ENCODE data around the gene TRRAP. TPM values are rescaled to one million over a fixed set of nuclear protein-coding genes. Genes with fewer than 3 reads are reported as not detected.
A peak's percentile ranks its signal among the peaks of the same experiment; 100 is the strongest.

The TRRAP gene
- total RNA-seq, 1 experiment from 2014 or later: 26.1 TPM

DNA sequence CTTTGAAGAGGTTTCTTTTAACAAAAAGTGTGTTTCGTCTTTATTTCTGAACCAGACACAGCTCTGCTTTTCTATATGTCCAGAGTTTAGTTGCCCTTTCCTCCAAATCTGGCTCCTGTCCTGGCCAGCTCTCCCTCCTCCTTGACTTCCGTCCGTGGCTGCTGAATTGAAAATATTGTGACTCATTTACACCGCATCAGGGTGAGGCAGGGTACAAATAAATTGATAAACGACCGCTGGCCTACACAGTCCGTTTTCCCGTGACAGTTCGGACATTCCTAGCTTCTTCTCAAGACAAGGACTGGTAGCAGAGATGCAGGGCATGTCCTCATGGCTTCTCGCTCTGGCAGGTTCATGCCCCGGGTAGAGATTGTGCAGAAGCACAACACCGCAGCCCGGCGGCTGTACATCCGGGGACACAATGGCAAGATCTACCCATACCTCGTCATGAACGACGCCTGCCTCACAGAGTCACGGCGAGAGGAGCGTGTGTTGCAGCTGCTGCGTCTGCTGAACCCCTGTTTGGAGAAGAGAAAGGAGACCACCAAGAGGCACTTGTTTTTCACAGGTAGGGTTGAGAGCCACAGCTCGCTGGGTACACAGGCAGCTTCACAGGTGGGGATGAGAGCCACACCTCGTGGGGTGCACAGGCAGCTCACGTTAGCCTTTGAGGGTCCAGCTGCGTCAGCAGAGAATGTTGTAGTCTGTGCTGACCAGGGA, 126.6 kb downstream of the TRRAP start:
- Histone ChIP-seq H3K4me3 (ENCODE audit: low read length) (peak overlapping the region; percentile 40; the same call in 1 of the 2 replicates), H3K9me3 (ENCODE audit: low read length) (no peaks in the 10 kb centered on the region), H3K4me2 (ENCODE audit: low read depth, low read length, poor library complexity, severe bottlenecking) (peak overlapping the region; percentile 63), H3K9ac (ENCODE audit: low read length) (peak overlapping the region; percentile 53), H3K27ac (ENCODE audit: low read length) (peak overlapping the region; percentile 81), H2AFZ (ENCODE audit: low read length) (no peak overlapping the region), H3K27me3 (ENCODE audit: low read length) (no peaks in the 10 kb centered on the region), H3K79me2 (ENCODE audit: low read length) (0 out of 2 replicates have a peak, but pooled peaks cover 3% of the 10 kb centered on the region), H3K4me1 (ENCODE audit: low read length) (peaks cover 19% of the 10 kb centered on the region), H4K20me1 (ENCODE audit: insufficient read depth, low read depth, low read length) (no peaks in the 10 kb centered on the region), H3K36me3 (ENCODE audit: insufficient read depth, low read length) (peaks cover 37% of the 10 kb centered on the region), H3K9me2 (replicated peaks; ENCODE audit: insufficient read depth, low read length) (no peaks in the 10 kb centered on the region)
- DNase-seq: no peak

DNA sequence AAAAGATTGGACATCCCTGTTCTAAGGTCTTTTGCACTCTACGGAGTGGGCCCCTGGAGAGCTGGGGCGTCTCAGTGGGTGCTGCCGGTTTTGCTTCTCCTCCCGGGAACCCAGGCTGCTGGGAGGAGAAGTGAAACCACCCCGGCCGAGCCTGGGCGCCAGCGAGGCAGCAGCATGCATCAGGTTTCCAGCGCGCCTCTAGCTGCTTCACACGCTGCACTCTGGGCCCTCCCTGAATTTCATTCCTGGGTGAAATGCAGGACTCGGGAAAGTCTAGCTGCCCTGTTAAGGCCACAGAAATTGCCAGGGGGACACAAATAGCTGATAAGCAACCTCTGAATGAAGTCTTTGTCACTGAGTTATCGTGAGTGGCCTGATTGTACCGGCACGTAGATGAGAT, 127.4 kb downstream of the TRRAP start:
- H3K9me3 ChIP-seq (ENCODE audit: low read length): no peaks in the 10 kb centered on the region
- peaks cover 35% of the 10 kb centered on the region for H3K36me3 ChIP-seq (ENCODE audit: insufficient read depth, low read length)
- H3K4me1 ChIP-seq (ENCODE audit: low read length): peaks cover 19% of the 10 kb centered on the region
- H2AFZ ChIP-seq (ENCODE audit: low read length): no peak overlapping the region
- H3K9me2 ChIP-seq (replicated peaks; ENCODE audit: insufficient read depth, low read length): no peaks in the 10 kb centered on the region
- peak; percentile 90 for DNase-seq
- H3K4me2 ChIP-seq (ENCODE audit: low read depth, low read length, poor library complexity, severe bottlenecking): peak overlapping the region; percentile 63
- no peaks in the 10 kb centered on the region for H3K27me3 ChIP-seq (ENCODE audit: low read length)
- H3K9ac ChIP-seq (ENCODE audit: low read length): peak overlapping the region; percentile 53
- H3K4me3 ChIP-seq (ENCODE audit: low read length): peak overlapping the region; percentile 40; the same call in 1 of the 2 replicates
- H3K79me2 ChIP-seq (ENCODE audit: low read length): 0 out of 2 replicates have a peak, but pooled peaks cover 3% of the 10 kb centered on the region
- no peaks in the 10 kb centered on the region for H4K20me1 ChIP-seq (ENCODE audit: insufficient read depth, low read depth, low read length)
- H3K27ac ChIP-seq (ENCODE audit: low read length): peak overlapping the region; percentile 81

DNA sequence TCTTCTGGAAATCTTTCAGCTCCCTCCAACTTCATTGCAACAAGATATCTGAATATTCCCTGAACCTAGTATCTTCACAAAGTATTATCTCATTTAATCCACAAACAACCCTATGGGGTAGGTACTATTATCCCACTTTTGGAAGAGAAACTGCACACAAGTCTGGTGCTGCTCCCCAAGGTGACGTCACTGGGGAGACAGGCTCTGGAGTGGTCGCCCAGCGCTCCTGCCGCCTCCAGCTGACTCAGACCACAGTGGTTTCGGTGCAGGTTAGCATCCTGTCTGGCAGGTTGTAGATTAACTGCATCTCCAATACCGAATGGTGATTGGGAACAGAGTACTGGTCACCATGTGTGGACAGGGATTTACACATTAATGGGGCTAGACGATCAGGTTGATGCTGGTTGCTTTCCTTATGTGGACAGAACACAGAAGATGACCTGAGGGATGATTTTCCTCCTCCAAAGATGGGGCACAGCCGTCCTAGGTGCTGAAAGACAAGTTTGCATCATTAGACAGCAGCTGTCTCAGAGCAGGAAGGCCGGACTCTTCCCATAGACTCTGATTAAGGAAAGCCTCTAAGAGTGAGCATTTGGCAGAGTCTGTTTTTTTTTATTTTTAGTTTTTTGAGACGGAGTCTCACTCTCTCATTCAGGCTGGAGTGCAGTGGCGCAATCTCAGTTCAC, 128.6 kb downstream of the TRRAP start:
- Histone ChIP-seq H2AFZ (ENCODE audit: low read length) (no peak overlapping the region), H3K79me2 (ENCODE audit: low read length) (0 out of 2 replicates have a peak, but pooled peaks cover 3% of the 10 kb centered on the region), H3K9me2 (replicated peaks; ENCODE audit: insufficient read depth, low read length) (no peaks in the 10 kb centered on the region), H4K20me1 (ENCODE audit: insufficient read depth, low read depth, low read length) (no peaks in the 10 kb centered on the region), H3K27me3 (ENCODE audit: low read length) (no peaks in the 10 kb centered on the region), H3K4me3 (ENCODE audit: low read length) (no peak overlapping the region), H3K9ac (ENCODE audit: low read length) (no peak overlapping the region), H3K4me2 (ENCODE audit: low read depth, low read length, poor library complexity, severe bottlenecking) (no peak overlapping the region), H3K9me3 (ENCODE audit: low read length) (no peaks in the 10 kb centered on the region), H3K27ac (ENCODE audit: low read length) (no peak overlapping the region), H3K36me3 (ENCODE audit: insufficient read depth, low read length) (peaks cover 31% of the 10 kb centered on the region), H3K4me1 (ENCODE audit: low read length) (peaks cover 19% of the 10 kb centered on the region)
- no peak for DNase-seq

DNA sequence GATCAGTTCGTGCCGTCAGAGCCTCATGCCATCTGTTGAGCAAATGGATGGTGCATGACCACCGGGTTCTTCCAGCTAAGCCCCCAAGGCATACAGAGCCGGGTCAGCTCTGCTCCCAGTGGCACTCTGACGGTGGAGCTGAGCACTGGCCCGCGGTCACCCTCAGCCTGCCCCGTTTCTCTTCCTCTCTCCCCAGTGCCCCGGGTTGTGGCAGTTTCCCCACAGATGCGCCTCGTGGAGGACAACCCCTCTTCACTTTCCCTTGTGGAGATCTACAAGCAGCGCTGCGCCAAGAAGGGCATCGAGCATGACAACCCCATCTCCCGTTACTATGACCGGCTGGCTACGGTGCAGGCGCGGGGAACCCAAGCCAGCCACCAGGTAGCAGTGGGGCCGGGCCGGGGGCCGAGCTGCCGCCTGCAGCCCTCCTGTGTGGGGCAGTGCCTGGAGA, 129.9 kb downstream of the TRRAP start:
- no peak for DNase-seq
- no peak overlapping the region for H3K9ac ChIP-seq (ENCODE audit: low read length)

DNA sequence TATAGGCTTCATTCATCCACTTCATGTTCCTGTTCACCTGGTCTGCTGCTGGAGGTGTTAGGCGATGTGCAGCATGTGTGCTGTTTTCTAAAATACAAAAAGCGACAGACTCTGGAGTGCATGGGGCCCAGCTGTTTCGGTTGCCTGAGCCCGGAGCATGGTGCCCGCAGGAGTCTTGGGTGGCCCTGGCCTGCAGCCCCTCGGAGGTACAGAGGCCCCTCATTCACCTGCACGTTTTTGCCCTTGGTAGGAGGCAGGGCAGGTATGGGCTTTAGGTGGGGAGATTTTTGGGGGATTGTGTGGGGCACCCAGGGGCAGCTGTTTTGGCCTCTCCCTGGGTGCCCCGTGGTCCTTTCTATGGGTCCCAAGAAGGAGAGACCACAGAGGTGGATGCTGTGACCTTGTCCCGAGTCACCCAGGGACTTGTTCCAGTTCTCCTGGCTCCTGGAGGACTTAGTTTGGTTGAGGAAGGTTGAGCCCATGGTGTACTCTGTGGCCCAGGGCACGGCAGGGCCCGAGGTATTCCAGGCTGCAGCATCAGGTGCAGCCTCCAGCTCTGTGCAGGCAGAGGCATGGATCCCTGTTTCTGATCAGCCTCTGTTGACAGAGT, 130.7 kb downstream of the TRRAP start:
- Histone ChIP-seq H3K27me3 (ENCODE audit: low read length) (no peaks in the 10 kb centered on the region), H3K9ac (ENCODE audit: low read length) (no peak overlapping the region)
- DNase-seq: no peak

More for the DNA sequence above, 129.9 kb downstream of the TRRAP start:
- no peaks in the 10 kb centered on the region for H3K9me3 ChIP-seq (ENCODE audit: low read length)
- H3K4me1 ChIP-seq (ENCODE audit: low read length): peaks cover 19% of the 10 kb centered on the region
- peaks cover 36% of the 10 kb centered on the region for H3K36me3 ChIP-seq (ENCODE audit: insufficient read depth, low read length)
- no peaks in the 10 kb centered on the region for H4K20me1 ChIP-seq (ENCODE audit: insufficient read depth, low read depth, low read length)
- H3K27me3 ChIP-seq (ENCODE audit: low read length): no peaks in the 10 kb centered on the region
- H3K27ac ChIP-seq (ENCODE audit: low read length): no peak overlapping the region
- H3K4me2 ChIP-seq (ENCODE audit: low read depth, low read length, poor library complexity, severe bottlenecking): no peak overlapping the region
- H2AFZ ChIP-seq (ENCODE audit: low read length): no peak overlapping the region
- H3K79me2 ChIP-seq (ENCODE audit: low read length): 0 out of 2 replicates have a peak, but pooled peaks cover 3% of the 10 kb centered on the region
- no peak overlapping the region for H3K4me3 ChIP-seq (ENCODE audit: low read length)
- no peaks in the 10 kb centered on the region for H3K9me2 ChIP-seq (replicated peaks; ENCODE audit: insufficient read depth, low read length)

DNA sequence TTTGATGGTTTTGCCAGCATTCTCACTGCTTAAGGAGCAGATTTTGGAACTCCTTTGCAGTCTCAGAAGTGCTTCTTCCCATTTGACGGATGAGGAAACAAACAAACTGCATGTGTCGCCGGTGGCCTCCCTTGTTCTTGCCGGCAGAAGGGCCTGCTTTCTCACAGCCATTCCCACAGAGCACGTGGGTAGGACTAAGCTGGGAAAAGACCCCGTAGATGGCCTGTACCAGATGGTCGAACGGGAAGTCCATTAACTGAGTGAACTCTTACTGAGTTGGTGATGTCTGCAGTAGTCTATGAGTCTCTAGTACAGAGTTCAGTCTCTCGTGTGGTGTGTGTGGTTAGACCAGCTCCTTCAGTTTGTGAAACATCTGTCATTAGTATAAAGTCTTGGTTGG, 131.9 kb downstream of the TRRAP start:
- H3K79me2 ChIP-seq (ENCODE audit: low read length): 0 out of 2 replicates have a peak, but pooled peaks cover 3% of the 10 kb centered on the region
- no peaks in the 10 kb centered on the region for H4K20me1 ChIP-seq (ENCODE audit: insufficient read depth, low read depth, low read length)
- no peak overlapping the region for H3K27ac ChIP-seq (ENCODE audit: low read length)
- no peak overlapping the region for H3K4me2 ChIP-seq (ENCODE audit: low read depth, low read length, poor library complexity, severe bottlenecking)
- DNase-seq: no peak
- peaks cover 12% of the 10 kb centered on the region for H3K4me1 ChIP-seq (ENCODE audit: low read length)
- H2AFZ ChIP-seq (ENCODE audit: low read length): no peak overlapping the region
- H3K9me2 ChIP-seq (replicated peaks; ENCODE audit: insufficient read depth, low read length): no peaks in the 10 kb centered on the region
- no peak overlapping the region for H3K9ac ChIP-seq (ENCODE audit: low read length)
- no peaks in the 10 kb centered on the region for H3K27me3 ChIP-seq (ENCODE audit: low read length)
- no peaks in the 10 kb centered on the region for H3K9me3 ChIP-seq (ENCODE audit: low read length)
- H3K4me3 ChIP-seq (ENCODE audit: low read length): no peak overlapping the region
- peaks cover 34% of the 10 kb centered on the region for H3K36me3 ChIP-seq (ENCODE audit: insufficient read depth, low read length)

More for the DNA sequence above, 130.7 kb downstream of the TRRAP start:
- Histone ChIP-seq H3K9me2 (replicated peaks; ENCODE audit: insufficient read depth, low read length) (no peaks in the 10 kb centered on the region), H3K4me3 (ENCODE audit: low read length) (no peak overlapping the region), H2AFZ (ENCODE audit: low read length) (no peak overlapping the region), H3K4me1 (ENCODE audit: low read length) (peaks cover 19% of the 10 kb centered on the region), H3K36me3 (ENCODE audit: insufficient read depth, low read length) (peaks cover 40% of the 10 kb centered on the region), H3K27ac (ENCODE audit: low read length) (no peak overlapping the region), H3K4me2 (ENCODE audit: low read depth, low read length, poor library complexity, severe bottlenecking) (no peak overlapping the region), H4K20me1 (ENCODE audit: insufficient read depth, low read depth, low read length) (no peaks in the 10 kb centered on the region), H3K9me3 (ENCODE audit: low read length) (no peaks in the 10 kb centered on the region), H3K79me2 (ENCODE audit: low read length) (0 out of 2 replicates have a peak, but pooled peaks cover 3% of the 10 kb centered on the region)

DNA sequence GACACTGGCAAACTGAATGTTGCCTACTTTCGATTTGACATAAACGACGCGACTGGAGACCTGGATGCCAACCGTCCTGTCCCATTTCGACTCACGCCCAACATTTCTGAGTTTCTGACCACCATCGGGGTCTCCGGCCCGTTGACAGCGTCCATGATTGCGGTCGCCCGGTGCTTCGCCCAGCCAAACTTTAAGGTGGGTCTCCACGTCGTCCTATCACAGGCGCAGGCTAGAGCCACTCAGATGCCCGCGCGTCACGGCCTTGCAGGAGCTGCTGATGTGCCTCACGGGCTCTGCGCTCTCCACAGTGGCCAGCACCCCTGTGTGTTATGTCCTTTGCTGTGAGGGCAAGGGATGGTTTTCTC, 133.0 kb downstream of the TRRAP start:
- no peak overlapping the region for H3K4me2 ChIP-seq (ENCODE audit: low read depth, low read length, poor library complexity, severe bottlenecking)
- H3K4me1 ChIP-seq (ENCODE audit: low read length): peaks cover 4% of the 10 kb centered on the region
- H3K27me3 ChIP-seq (ENCODE audit: low read length): no peaks in the 10 kb centered on the region
- H3K9me2 ChIP-seq (replicated peaks; ENCODE audit: insufficient read depth, low read length): no peaks in the 10 kb centered on the region
- H3K9ac ChIP-seq (ENCODE audit: low read length): no peak overlapping the region
- no peak for DNase-seq
- 0 out of 2 replicates have a peak, but pooled peaks cover 2% of the 10 kb centered on the region for H3K79me2 ChIP-seq (ENCODE audit: low read length)
- peaks cover 33% of the 10 kb centered on the region for H3K36me3 ChIP-seq (ENCODE audit: insufficient read depth, low read length)
- H3K9me3 ChIP-seq (ENCODE audit: low read length): no peaks in the 10 kb centered on the region
- H2AFZ ChIP-seq (ENCODE audit: low read length): no peak overlapping the region
- no peaks in the 10 kb centered on the region for H4K20me1 ChIP-seq (ENCODE audit: insufficient read depth, low read depth, low read length)
- H3K4me3 ChIP-seq (ENCODE audit: low read length): no peak overlapping the region
- no peak overlapping the region for H3K27ac ChIP-seq (ENCODE audit: low read length)

Data from Karpas-422 (cell line).